Measurements from ENCODE around the gene TEX2. TPM values are rescaled to one million over a fixed set of nuclear protein-coding genes. Genes with fewer than 3 reads are reported as not detected.
A peak's percentile ranks its signal among the peaks of the same experiment; 100 is the strongest.

Gene TEX2
- total RNA-seq, 4 donors from 2014 or later: 26.8 to 51.7 (median 44.9) TPM

GRCh38 chr17:64138441-64138840 is 124.6 kb downstream of the TEX2 start:
- H3K36me3 ChIP-seq: no peaks in the 10 kb centered on the region
- no peaks in the 10 kb centered on the region for H3K27me3 ChIP-seq
- no peak for DNase-seq
- H3K4me1 ChIP-seq: no peaks in the 10 kb centered on the region
- no peaks in the 10 kb centered on the region for H3K9me3 ChIP-seq
- TF ChIP-seq, protein P1, sequence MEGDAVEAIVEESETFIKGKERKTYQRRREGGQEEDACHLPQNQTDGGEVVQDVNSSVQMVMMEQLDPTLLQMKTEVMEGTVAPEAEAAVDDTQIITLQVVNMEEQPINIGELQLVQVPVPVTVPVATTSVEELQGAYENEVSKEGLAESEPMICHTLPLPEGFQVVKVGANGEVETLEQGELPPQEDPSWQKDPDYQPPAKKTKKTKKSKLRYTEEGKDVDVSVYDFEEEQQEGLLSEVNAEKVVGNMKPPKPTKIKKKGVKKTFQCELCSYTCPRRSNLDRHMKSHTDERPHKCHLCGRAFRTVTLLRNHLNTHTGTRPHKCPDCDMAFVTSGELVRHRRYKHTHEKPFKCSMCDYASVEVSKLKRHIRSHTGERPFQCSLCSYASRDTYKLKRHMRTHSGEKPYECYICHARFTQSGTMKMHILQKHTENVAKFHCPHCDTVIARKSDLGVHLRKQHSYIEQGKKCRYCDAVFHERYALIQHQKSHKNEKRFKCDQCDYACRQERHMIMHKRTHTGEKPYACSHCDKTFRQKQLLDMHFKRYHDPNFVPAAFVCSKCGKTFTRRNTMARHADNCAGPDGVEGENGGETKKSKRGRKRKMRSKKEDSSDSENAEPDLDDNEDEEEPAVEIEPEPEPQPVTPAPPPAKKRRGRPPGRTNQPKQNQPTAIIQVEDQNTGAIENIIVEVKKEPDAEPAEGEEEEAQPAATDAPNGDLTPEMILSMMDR (IDR thresholded peaks at IDR 0.05): no peak
- TF ChIP-seq POLR2A (IDR thresholded peaks at IDR 0.05): no peak
- H3K27ac ChIP-seq: no peak overlapping the region
- no peak overlapping the region for H3K4me3 ChIP-seq

- no peak for TF ChIP-seq POLR2A (IDR thresholded peaks at IDR 0.05)
- TF ChIP-seq, protein P1 (IDR thresholded peaks at IDR 0.05): no peak
- H3K27ac ChIP-seq: no peak overlapping the region
These were observed 128.1 kb downstream of the TEX2 start for GRCh38 chr17:64135000-64135399.

GRCh38 chr17:64134216-64134970 is 128.7 kb downstream of the TEX2 start:
- no peaks in the 10 kb centered on the region for H3K36me3 ChIP-seq
- H3K27me3 ChIP-seq: no peaks in the 10 kb centered on the region
- H3K27ac ChIP-seq: no peak overlapping the region
- no peak for DNase-seq
- H3K9me3 ChIP-seq: no peaks in the 10 kb centered on the region
- no peak overlapping the region for H3K4me3 ChIP-seq
- TF ChIP-seq, protein P1 (IDR thresholded peaks at IDR 0.05): no peak
- no peak for TF ChIP-seq POLR2A (IDR thresholded peaks at IDR 0.05)
- peaks cover 0 to 12% (median 0%) of the 10 kb centered on the region in 4 donors for H3K4me1 ChIP-seq

More at GRCh38 chr17:64135000-64135399, 128.1 kb downstream of the TEX2 start:
- no peak for DNase-seq
- H3K36me3 ChIP-seq: no peaks in the 10 kb centered on the region
- H3K9me3 ChIP-seq: no peaks in the 10 kb centered on the region
- H3K4me3 ChIP-seq: no peak overlapping the region
- no peaks in the 10 kb centered on the region for H3K27me3 ChIP-seq
- H3K4me1 ChIP-seq: peaks cover 0 to 12% (median 0%) of the 10 kb centered on the region in 4 donors

DNA sequence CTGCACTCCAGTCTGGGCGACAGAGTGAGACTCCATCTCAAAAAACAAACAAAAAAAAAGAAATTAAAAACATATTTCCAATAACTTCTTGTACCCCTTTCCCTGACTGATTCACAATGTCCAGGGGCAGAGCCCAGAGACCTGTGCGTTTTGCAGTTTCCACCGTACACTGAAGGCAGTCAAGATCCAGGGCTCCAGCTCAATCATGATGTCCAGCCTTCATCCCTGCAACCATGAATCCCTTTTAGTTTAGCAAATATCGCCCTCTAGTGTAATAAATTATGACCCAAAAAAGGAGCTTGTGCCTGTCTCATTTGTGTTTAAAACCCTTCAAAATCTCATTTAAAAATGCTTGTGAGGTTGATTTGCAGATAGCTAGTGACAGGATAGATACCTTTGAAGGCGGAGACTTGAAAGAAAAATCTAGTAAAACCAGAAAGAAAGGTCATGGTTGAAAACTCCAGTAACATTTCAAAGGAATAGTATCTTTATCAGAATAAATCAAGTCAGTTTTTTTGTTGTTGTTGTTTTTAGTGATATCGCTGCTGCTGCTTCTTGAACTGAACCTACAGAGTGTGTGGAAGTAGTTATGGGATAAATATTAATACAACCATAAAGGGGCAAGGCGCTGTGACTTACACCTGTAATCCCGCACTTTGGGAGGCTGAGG is 129.4 kb downstream of the TEX2 start:
- no peaks in the 10 kb centered on the region for H3K27me3 ChIP-seq
- no peak overlapping the region for H3K27ac ChIP-seq
- peak in 1 of 3 donors; percentile 61 for DNase-seq
- peaks cover 0 to 15% (median 2%) of the 10 kb centered on the region in 4 donors for H3K4me1 ChIP-seq
- no peaks in the 10 kb centered on the region for H3K36me3 ChIP-seq
- TF ChIP-seq POLR2A (IDR thresholded peaks at IDR 0.05): no peak
- TF ChIP-seq, protein P1 (IDR thresholded peaks at IDR 0.05): peak; percentile 43 to 87 (median 81)
- H3K9me3 ChIP-seq: no peaks in the 10 kb centered on the region
- H3K4me3 ChIP-seq: no peak overlapping the region

DNA sequence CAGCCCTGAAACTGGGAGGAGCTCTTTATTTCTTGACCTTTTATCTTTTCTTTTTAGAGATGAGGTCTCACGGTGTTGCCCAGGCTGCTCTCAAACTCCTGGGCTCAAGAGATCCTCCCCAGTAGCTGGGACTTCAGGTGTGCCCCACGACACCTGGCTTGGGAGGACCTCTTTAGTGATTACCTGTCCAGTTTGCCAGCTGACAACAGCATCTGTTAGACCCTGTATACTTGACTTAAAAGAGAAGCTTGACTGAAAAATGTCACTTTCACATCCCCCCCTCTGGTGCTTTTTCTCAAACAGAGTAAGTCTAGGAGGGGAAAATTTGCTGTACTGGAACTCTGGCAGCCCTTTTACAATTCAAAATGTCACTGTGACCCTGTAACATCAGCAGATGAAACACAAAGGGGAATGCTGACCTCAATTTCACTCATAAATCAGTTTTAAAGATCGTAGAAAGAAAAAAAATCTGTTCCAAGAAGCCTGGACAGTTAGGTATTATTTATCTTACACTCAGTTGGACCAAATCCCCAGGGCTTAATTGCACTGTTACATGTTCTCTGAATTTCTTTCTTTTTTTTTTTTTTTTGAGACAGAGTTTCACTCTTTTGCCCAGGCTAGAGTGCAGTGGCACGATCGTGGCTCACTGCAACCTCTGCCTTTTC is 131.3 kb downstream of the TEX2 start:
- DNase-seq: no peak
- Histone ChIP-seq H3K27ac (peak overlapping the region in 1 of 4 donors; percentile 93), H3K4me1 (peaks cover 0 to 28% (median 3%) of the 10 kb centered on the region in 4 donors), H3K36me3 (no peaks in the 10 kb centered on the region), H3K4me3 (no peak overlapping the region), H3K27me3 (no peaks in the 10 kb centered on the region), H3K9me3 (no peaks in the 10 kb centered on the region)
- TF ChIP-seq POLR2A (IDR thresholded peaks at IDR 0.05): no peak
- TF ChIP-seq, protein P1 (IDR thresholded peaks at IDR 0.05): no peak

Data from Peyer's patch (tissue), 4 donors.